Measurements from ENCODE around the gene DUSP15. TPM values are rescaled to one million over a fixed set of nuclear protein-coding genes. Genes with fewer than 3 reads are reported as not detected.

The DUSP15 gene
- total RNA-seq, 2 donors from 2014 or later: 3.8 to 7.2 TPM

GRCh38 chr20:31844737-31845299, 25.5 kb downstream of the DUSP15 start:
- Histone ChIP-seq H3K27ac (ENCODE audit: low read depth, low read length) (no peak overlapping the region), H3K9ac (ENCODE audit: extremely low read depth, low read length, poor library complexity, severe bottlenecking) (no peak overlapping the region), H3K9me3 (ENCODE audit: control insufficient read depth, low read length) (no peaks in the 10 kb centered on the region), H3K27me3 (ENCODE audit: control insufficient read depth, insufficient read depth, low read length, poor library complexity, severe bottlenecking) (no peaks in the 10 kb centered on the region), H3K36me3 (ENCODE audit: control insufficient read depth, insufficient read depth, low read length) (no peaks in the 10 kb centered on the region), H3K4me1 (ENCODE audit: control insufficient read depth, insufficient read depth, low read length) (peaks cover 5% of the 10 kb centered on the region), H3K4me3 (ENCODE audit: low read length) (no peak overlapping the region)
- H3K27ac Mint-ChIP-seq: no peak overlapping the region
- H3K27me3 Mint-ChIP-seq (ENCODE audit: insufficient read depth): peaks cover 32% of the 10 kb centered on the region
- no peaks in the 10 kb centered on the region for H3K36me3 Mint-ChIP-seq (ENCODE audit: low read depth)
- H3K4me3 Mint-ChIP-seq: no peak overlapping the region
- H3K9me3 Mint-ChIP-seq: no peaks in the 10 kb centered on the region
- TF ChIP-seq CTCF (conservative IDR thresholded peaks at IDR 0.05): no peak
- no peak for DNase-seq
- peaks cover 12% of the 10 kb centered on the region for H3K4me1 Mint-ChIP-seq
- WGBS, 2 experiments (ENCODE audit: insufficient coverage in 1 of 2, insufficient read length in 1 of 2): 93 to 94% methylated on average over 16 to 28 of the region's 28 CpGs

GRCh38 chr20:31843881-31844280, 26.4 kb downstream of the DUSP15 start:
- H3K9ac ChIP-seq (ENCODE audit: extremely low read depth, low read length, poor library complexity, severe bottlenecking): no peak overlapping the region
- H3K9me3 ChIP-seq (ENCODE audit: control insufficient read depth, low read length): no peaks in the 10 kb centered on the region
- H3K9me3 Mint-ChIP-seq: no peaks in the 10 kb centered on the region
- H3K4me1 ChIP-seq (ENCODE audit: control insufficient read depth, insufficient read depth, low read length): peaks cover 5% of the 10 kb centered on the region
- peak overlapping the region; percentile 22 for H3K27ac ChIP-seq (ENCODE audit: low read depth, low read length)
- H3K4me1 Mint-ChIP-seq: peaks cover 12% of the 10 kb centered on the region
- H3K27me3 Mint-ChIP-seq (ENCODE audit: insufficient read depth): peaks cover 22% of the 10 kb centered on the region
- H3K4me3 ChIP-seq (ENCODE audit: low read length): no peak overlapping the region
- no peaks in the 10 kb centered on the region for H3K36me3 ChIP-seq (ENCODE audit: control insufficient read depth, insufficient read depth, low read length)
- H3K4me3 Mint-ChIP-seq: no peak overlapping the region
- H3K27me3 ChIP-seq (ENCODE audit: control insufficient read depth, insufficient read depth, low read length, poor library complexity, severe bottlenecking): no peaks in the 10 kb centered on the region
- no peak for TF ChIP-seq CTCF (conservative IDR thresholded peaks at IDR 0.05)
- H3K36me3 Mint-ChIP-seq (ENCODE audit: low read depth): no peaks in the 10 kb centered on the region
- peak overlapping the region; percentile 45 for H3K27ac Mint-ChIP-seq
- 85 to 93% methylated on average over 4 to 5 of the region's 5 CpGs for WGBS, 2 experiments (ENCODE audit: insufficient coverage in 1 of 2, insufficient read length in 1 of 2)
- no peak for DNase-seq

- Histone ChIP-seq H3K27me3 (ENCODE audit: control insufficient read depth, insufficient read depth, low read length, poor library complexity, severe bottlenecking) (no peaks in the 10 kb centered on the region), H3K27ac (ENCODE audit: low read depth, low read length) (peak overlapping the region; percentile 94), H3K9ac (ENCODE audit: extremely low read depth, low read length, poor library complexity, severe bottlenecking) (no peak overlapping the region), H3K4me3 (ENCODE audit: low read length) (no peak overlapping the region), H3K9me3 (ENCODE audit: control insufficient read depth, low read length) (no peaks in the 10 kb centered on the region), H3K36me3 (ENCODE audit: control insufficient read depth, insufficient read depth, low read length) (no peaks in the 10 kb centered on the region), H3K4me1 (ENCODE audit: control insufficient read depth, insufficient read depth, low read length) (peaks cover 5% of the 10 kb centered on the region)
- Mint-ChIP-seq H3K4me1 (peaks cover 12% of the 10 kb centered on the region), H3K36me3 (ENCODE audit: low read depth) (no peaks in the 10 kb centered on the region), H3K27me3 (ENCODE audit: insufficient read depth) (peaks cover 16% of the 10 kb centered on the region), H3K27ac (no peak overlapping the region), H3K9me3 (no peaks in the 10 kb centered on the region), H3K4me3 (no peak overlapping the region)
- 81 to 86% methylated on average over 6 of the region's 6 CpGs for WGBS, 2 experiments (ENCODE audit: insufficient coverage in 1 of 2, insufficient read length in 1 of 2)
- DNase-seq: no peak
- TF ChIP-seq CTCF (conservative IDR thresholded peaks at IDR 0.05): no peak
These were observed 27.0 kb downstream of the DUSP15 start for GRCh38 chr20:31843288-31843687.

Measured in endodermal cell (in vitro differentiated cells).